IMR-90 (cell line): ENCODE results near the gene MR1.

Source experiments
- FOS ChIP-seq: fragments of 150-350 bp; IDR thresholded peaks from 2 replicates; pipeline ENCODE4 v1.6.1; 2016; ENCODE audit warnings: low read depth, low read length
- MAFK ChIP-seq: IDR thresholded peaks from 2 replicates; pipeline ENCODE4 v1.6.1; 2012; ENCODE audit warnings: low read depth, low read length, improper control_type of control experiment
- MXI1 ChIP-seq: IDR thresholded peaks from 2 replicates; pipeline ENCODE4 v1.6.1; 2012; ENCODE audit warnings: low read depth, mild to moderate bottlenecking, low read length, moderate library complexity, borderline replicate concordance
- POLR2A ChIP-seq: IDR thresholded peaks from 2 replicates; pipeline ENCODE4 v1.6.1; 2012; ENCODE audit warnings: mild to moderate bottlenecking, low read depth, low read length
- RAD21 ChIP-seq: IDR thresholded peaks from 2 replicates; pipeline ENCODE4 v1.6.1; 2012; ENCODE audit warnings: low read length, improper control_type of control experiment

- TF ChIP-seq RAD21: no peak
- no peak for TF ChIP-seq MAFK
- TF ChIP-seq MXI1: no peak
- TF ChIP-seq POLR2A: no peak
- no peak for TF ChIP-seq FOS
Measured at GRCh38 chr1:181092883-181093458, 59.2 kb downstream of the MR1 start.
